Esophagus muscularis mucosa (tissue), 3 donors: ENCODE results near the gene CDADC1.

ENCODE experiments used
- CTCF ChIP-seq, 3 experiments: fragments of 200-600 bp in 2 of 3; fragments of 450-650 bp in 1 of 3; sonication (generic) in 2 of 3; IDR thresholded peaks; one replicate each; pipeline ENCODE4 v1.5.1; 2017 to 2019; ENCODE audit warnings: antibody characterized with exemption in 3 of 3, mild to moderate bottlenecking in 2 of 3, moderate library complexity in 1 of 3
- POLR2A ChIP-seq: fragments of 450-650 bp; IDR thresholded peaks from one replicate; pipeline ENCODE4 v1.6.1; 2017; ENCODE audit warnings: antibody characterized with exemption, moderate library complexity, mild to moderate bottlenecking, low read depth

DNA sequence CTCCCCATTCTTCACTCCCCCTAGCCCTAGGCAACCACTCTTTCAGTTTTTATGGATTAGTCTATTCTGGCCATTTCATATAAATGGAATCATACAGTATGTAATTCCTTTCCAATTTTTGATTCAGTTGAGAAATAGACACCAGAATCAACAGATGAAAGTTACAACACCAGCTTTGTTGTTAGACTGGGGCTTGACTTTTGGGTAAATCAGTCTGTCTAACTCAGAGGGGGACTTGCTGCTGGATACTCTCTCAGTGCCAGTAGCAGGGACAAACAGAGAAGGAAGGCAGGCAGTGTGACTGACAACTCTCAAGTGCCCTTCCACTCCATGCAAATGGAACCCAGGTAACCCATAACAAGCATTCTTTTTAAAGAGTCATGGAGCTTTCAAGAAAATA is 40.7 kb downstream of the CDADC1 start:
- TF ChIP-seq CTCF (IDR thresholded peaks at IDR 0.05) (no peak), POLR2A (no peak)
